ENCODE results near the gene STK32B.
"Not testable (repeated sequence)": the region's sequence is repeated elsewhere in the genome, so short reads cannot be mapped to it uniquely, and the experiment has no call there.

DNA sequence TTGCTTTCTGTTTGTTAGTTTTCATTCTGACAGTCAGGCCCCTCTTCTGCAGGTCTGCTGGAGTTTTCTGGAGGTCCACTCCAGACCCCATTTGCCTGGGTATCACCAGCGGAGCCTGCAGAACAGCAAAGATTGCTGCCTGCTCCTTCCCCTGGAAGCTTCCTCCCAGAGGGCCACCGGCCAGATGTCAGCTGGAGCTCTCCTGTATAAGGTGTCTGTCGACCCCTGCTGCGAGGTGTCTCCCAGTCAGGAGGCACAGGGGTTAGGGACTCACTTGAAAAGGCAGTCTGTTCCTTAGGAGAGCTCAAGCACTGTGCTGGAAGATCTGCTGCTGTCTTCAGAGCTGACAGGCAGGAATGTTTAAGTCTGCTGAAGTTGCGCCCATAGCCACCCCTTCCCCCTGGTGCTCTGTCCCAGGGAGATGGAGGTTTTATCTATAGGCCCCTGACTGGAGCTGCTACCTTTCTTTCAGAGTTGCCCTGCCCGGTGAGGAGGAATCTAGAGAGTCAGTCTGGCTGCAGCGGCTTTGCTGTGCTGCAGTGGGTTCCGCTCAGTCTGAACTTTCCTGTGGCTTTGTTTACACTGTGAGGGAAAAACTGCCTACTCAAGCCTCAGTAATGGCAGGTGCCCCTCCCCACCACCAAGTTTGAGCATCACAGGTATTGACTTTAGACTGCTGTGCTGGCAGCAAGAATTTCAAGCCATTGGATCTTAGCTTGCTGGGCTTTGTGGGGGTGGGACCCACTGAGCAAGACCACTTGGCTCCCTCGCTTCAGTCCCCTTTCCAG, 246.9 kb downstream of the STK32B start:
- TF ChIP-seq, protein P1, sequence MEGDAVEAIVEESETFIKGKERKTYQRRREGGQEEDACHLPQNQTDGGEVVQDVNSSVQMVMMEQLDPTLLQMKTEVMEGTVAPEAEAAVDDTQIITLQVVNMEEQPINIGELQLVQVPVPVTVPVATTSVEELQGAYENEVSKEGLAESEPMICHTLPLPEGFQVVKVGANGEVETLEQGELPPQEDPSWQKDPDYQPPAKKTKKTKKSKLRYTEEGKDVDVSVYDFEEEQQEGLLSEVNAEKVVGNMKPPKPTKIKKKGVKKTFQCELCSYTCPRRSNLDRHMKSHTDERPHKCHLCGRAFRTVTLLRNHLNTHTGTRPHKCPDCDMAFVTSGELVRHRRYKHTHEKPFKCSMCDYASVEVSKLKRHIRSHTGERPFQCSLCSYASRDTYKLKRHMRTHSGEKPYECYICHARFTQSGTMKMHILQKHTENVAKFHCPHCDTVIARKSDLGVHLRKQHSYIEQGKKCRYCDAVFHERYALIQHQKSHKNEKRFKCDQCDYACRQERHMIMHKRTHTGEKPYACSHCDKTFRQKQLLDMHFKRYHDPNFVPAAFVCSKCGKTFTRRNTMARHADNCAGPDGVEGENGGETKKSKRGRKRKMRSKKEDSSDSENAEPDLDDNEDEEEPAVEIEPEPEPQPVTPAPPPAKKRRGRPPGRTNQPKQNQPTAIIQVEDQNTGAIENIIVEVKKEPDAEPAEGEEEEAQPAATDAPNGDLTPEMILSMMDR (IDR thresholded peaks at IDR 0.05) = not testable (repeated sequence)
- not testable (repeated sequence) for TF ChIP-seq POLR2A, EP300 (IDR thresholded peaks at IDR 0.05)
